Activated effector memory CD4-positive, alpha-beta T cell treated with anti-CD3 and anti-CD28 coated beads, Interleukin-2, amount 50 U/mL, for 16 hours (primary cell): ENCODE data around the gene SNRPA1.

ENCODE experiments used
- DNase-seq: peaks from one replicate; pipeline ENCODE4 v3.0.0-alpha.2; 2020

SNRPA1 gene

GRCh38 chr15:101294731-101295606 lies at the start of gene SNRPA1:
Gene SNRPA1, minus strand, starts transcription at chr15:101295248. Its CDS starts 70 bp downstream, at chr15:101295178.
- peak; percentile 99 for DNase-seq

- DNase-seq, result no peak
Observed at GRCh38 chr15:101342056-101342455, 47.0 kb upstream of the SNRPA1 start.

GRCh38 chr15:101338502-101339057 lies 43.5 kb upstream of the SNRPA1 start:
- no peak for DNase-seq

DNA sequence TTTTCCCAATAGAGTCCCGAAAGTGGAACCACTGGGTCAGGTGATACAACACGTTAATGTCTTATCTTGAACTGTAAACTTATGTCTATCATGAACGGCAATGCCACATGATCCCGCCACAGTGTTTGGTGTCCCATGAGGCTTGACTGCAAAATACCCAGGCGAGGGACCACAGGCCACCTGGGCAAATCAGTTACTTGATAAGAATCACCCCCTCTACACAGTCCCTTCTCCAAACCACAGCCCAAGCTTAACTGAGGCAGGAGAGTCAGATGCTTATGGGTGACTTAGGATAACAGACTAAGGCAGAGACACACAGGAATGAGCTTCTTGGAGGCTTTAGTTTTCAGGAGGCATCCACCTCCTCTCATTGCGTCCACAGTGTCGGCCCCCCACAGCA lies 42.9 kb upstream of the SNRPA1 start:
- no peak for DNase-seq

DNA sequence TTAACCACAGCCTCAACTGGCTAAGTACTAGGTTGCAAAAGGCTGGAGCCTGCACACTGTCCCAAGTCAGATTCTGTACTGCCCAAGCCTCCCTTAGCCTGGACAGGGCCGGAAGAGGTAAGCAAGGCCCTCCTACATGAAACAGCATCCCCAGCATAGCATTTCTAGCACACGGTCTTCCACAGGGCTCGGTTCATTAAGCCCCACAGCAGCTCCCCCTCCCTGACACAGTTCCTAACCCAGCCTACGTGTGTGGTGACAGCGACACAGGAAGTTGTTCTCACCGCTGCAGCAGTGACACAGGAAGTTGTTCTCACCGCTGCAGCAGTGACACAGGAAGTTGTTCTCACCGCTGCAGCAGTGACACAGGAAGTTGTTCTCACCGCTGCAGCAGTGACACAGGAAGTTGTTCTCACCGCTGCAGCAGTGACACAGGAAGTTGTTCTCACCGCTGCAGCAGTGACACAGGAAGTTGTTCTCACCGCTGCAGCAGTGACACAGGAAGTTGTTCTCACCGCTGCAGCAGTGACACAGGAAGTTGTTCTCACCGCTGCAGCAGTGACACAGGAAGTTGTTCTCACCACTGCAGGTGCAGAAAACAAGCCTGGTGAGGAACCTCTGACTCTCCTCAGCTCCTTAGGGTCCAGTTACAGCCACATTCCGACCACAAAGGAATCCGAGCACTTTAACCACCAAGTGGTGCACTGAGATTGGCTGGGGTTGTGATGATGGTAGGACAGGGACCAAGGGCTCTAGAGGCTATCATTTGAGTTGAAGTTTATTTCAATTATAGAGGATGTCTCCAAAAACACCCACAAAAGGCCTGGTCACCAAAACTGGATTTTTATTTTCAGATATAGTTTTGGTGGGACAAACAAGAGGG lies 39.1 kb upstream of the SNRPA1 start:
- peak; percentile 83 for DNase-seq

DNA sequence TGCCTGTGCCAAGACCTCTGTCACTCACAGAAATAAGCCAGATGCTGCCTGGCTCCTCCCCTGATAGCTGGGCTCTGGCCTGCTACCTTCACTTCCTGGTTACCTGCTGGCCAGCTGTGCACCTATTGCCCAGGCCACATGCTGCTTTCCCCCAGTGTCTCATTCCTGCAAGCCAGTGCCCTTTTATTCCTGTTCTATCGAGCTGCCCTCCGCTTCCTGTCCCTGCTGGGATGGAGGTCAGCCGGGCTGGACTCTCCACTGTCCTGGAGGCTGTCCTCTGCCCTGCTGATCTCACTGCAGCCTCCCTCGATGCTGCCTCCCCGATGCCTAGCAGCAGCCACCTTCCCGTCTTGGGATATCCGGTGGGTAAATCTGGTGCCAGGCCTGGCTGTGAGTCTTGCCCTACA lies 37.0 kb upstream of the SNRPA1 start:
- DNase-seq, result no peak

GRCh38 chr15:101329867-101330380 lies 34.9 kb upstream of the SNRPA1 start:
- DNase-seq, result no peak

DNA sequence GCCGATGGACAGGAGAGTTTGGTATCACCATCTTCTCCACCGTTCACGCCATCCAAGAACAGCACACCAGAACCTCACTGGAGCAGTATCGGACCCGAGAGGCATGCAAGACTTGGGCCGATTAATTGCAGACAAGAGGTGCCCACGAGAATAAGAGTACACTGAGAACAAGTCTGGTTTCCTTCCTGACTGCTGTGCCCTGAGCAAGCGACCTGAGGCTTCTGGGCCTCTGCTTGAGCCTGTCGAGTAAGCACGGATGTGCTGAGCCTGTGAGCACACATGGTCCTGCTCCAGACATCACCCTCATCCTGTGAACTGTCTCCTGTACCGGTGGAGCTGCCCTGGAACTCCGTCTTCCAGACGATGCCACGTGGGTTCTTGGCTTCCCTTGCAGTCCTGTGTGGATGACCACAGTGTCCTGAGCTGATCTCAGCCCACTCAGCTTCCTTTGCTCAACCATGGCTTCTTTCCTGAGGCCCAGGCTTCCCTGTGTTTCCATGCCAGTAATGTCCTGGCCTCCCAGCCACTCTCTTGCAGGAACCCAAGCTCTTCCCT lies 34.3 kb upstream of the SNRPA1 start:
- no peak for DNase-seq

DNA sequence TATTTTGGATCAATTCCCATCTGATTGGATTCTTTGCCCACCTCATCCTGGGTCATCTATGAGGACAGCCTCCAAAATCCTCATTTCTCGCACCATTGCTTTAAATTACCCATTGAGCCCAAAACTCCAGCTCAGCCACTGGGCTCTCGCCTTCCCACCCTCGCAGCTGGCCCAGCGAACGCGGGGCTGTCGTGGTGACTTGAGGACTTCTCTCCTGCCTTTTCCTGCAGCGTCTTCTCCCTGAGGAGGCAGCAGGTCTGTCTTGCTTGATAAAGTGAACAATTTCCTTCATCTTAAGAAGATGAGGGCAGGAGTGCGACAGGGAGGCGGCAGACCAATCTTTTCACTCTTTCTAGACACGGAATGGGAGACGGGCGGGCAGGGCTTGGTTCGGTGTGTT lies 33.0 kb upstream of the SNRPA1 start:
- DNase-seq, result no peak

GRCh38 chr15:101327147-101327740 lies 32.2 kb upstream of the SNRPA1 start:
- DNase-seq, result no peak

- DNase-seq, result no peak
Observed at GRCh38 chr15:101326462-101327146, 31.6 kb upstream of the SNRPA1 start.

DNA sequence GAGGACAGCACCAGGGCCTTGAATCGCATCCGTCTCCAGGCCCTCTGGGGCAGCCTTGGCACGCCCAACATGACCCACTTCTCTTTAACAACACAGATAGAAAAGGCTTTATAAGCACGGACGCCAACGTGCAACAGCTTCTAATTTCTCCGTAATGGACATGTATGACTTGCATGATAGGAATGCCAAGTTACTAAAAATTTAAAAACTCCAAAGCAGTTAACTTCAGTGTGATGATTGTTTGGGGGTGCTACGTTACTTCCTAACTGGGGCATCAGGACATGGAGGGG lies 30.9 kb upstream of the SNRPA1 start:
- no peak for DNase-seq

GRCh38 chr15:101325263-101326025 lies 30.4 kb upstream of the SNRPA1 start:
- no peak for DNase-seq

DNA sequence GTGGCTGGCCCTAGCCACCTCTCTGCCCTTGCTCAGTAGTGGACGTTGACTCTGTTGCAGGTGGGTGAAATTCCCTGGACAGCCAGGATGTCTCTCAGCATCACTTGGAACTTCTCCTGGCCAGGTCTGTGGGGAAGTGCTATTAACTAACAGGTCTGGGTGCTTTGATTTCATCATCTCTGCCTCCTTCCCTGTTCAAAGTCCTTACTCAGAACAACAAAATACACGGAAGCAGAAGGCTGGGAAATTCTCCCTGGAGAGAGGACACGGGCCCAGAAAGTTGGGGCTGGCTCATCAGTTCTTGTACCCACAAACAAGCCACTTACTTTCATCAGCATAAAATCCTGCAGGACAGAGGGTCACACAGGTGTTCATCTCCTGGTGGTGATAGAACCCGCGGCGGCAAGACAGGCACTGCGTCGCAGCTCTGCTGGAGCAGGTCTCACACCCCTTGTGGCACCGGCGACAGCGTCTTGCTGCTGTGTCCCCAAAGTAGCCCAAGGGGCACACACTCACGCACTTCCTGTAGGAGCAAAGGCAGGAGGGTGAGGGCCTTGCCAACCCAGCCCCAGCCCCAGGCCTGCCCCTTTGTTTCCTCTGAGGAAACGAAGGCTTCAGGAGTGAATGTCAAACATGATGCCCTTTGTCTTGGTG lies 29.6 kb upstream of the SNRPA1 start:
- DNase-seq, result no peak

- no peak for DNase-seq
Observed at GRCh38 chr15:101323793-101324523, 28.9 kb upstream of the SNRPA1 start.

- DNase-seq, result no peak
Observed at GRCh38 chr15:101322854-101323477, 27.9 kb upstream of the SNRPA1 start.

- DNase-seq, result no peak
Observed at GRCh38 chr15:101322016-101322695, 27.1 kb upstream of the SNRPA1 start.

DNA sequence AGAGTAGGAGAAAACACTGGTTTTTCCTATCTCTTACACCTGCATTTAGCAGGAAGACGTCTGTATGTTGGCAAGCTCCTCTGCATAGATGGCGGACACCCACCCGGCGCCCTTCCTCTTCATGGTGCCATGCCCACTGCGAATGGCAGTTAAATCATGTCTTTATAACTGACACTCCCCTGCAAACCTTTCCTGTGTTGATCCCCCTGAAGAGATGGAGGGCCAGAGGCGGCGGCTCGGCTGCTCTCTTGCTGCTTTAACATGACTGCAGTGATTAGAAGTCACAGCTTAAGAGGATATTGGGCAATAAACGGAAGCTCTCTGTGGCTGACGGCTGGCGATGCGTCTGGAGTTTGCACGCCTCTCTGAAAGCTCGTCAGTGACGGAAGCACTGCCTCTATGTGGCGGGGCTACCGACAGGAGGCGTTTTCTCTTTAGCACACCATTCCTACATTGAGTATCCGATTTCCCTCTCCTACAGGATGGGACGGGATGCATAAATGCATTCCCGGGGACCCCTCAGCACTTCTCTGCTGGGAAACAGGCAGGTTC lies 25.5 kb upstream of the SNRPA1 start:
- peak; percentile 81 for DNase-seq

DNA sequence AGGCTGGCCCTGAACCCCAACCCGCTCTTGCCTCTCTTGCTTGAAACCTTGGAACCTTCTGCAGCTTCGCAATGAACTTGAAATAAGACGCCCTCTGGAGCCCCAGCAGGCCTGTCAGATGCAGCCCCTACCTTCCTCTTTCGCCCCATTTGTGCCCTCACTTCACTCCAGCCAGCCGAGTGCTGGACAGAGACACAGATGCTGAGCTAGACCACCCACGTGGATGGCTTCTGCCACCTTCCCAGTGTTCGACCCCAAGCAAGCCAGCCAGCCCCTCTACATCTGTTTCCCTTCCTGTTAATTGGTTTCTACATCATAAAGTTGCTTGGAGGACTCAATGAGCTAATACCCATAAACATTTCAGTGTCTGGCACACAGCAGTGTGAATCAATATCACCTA lies 23.8 kb upstream of the SNRPA1 start:
- DNase-seq, result peak; percentile 34
